ENCODE data around the gene CYP2J2. TPM values are rescaled to one million over a fixed set of nuclear protein-coding genes. Genes with fewer than 3 reads are reported as not detected.
"Not testable (repeated sequence)": the region's sequence is repeated elsewhere in the genome, so short reads cannot be mapped to it uniquely, and the experiment has no call there.

CYP2J2 gene
- total RNA-seq, 1 experiment from 2014 or later, result not detected

DNA sequence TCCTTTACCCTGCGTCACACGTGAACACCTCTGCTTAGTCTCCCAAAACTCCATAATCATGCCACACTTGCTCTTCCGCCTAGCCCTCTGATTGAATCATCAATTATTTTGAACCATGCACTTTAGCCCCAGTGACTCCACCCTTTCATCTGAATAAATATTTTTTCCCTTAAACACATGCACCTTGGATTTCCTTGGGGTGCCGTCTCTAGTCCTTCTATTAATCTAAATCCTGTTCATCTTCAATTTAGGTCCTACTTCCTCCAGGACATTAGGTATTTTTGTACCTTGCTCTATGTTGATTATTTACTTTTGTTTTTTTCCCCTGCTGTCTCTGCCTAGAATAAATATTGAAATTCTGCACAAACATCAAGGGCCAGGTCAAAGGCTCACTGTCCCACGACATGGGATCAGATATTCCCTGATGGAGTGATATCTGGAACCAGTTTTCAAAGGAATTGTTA lies 9.8 kb upstream of the CYP2J2 start:
- no peak for DNase-seq
- H3K27me3 ChIP-seq, result peaks cover 3% of the 10 kb centered on the region
- no peak overlapping the region for H3K4me3 ChIP-seq
- no peaks in the 10 kb centered on the region for H3K9me3 ChIP-seq
- H3K36me3 ChIP-seq, result no peaks in the 10 kb centered on the region

DNA sequence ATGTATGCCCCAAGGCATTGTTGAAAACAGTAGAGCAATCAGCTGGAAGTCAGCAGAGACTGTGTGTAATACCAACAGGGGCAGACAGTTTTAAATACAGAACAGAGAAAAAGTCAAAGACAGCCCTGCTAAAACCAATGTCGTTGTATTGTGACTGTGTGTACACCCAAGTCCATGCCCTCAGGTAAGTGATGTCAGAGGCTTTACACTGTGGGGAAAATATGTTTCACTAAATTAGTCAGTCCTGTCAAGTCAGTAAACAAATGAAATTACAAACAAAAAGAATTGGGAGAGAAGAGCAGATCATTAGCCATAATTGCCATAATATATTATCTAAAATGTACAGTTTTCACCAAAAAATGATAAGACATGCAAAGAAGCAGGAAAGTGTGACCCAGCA lies 2.4 kb upstream of the CYP2J2 start:
- Histone ChIP-seq H3K4me3 (no peak overlapping the region), H3K36me3 (no peaks in the 10 kb centered on the region), H3K9me3 (peaks cover 12% of the 10 kb centered on the region), H3K27me3 (peaks cover 19% of the 10 kb centered on the region)
- DNase-seq, result no peak

DNA sequence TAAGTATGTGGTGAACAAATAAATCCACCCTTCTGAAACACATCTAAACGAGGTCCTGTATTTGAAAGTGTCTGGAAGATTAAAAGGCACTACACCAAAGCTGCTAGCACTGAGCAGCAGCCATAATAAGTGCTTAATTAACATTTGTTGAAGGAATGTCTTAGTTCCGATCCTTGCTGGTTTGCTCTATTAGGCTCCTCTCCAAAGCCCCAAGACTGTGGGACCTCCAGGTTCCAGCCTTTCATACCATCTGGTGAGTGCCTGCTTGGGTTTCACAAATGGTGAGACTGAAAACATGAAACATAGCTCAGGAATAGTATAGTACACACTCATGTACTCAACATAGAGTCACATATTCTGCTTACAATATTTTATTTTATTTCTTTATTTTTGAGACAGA lies 640 bp upstream of the CYP2J2 start:
- Histone ChIP-seq H3K36me3 (no peaks in the 10 kb centered on the region), H3K9me3 (peaks cover 12% of the 10 kb centered on the region), H3K27me3 (peaks cover 19% of the 10 kb centered on the region)

DNA sequence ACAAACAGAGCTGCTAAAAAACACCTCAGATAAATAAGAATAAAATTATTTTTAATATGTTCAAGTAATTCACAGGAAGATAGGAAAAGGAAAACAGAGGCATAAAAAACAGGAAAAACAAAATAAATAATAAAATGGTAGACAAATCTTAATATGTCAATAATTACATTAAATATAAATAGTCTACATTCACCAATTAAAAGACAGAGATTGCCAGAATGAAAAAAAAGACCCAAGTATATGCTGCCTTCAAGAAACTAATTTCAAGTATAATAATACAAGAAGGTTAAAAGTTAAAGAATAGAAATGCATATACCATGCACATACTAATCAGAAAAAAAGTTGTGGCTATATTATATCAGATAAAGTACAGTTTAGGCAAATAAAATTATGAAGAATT lies 1.9 kb downstream of the CYP2J2 start:
- no peak overlapping the region for H3K4me3 ChIP-seq
- H3K36me3 ChIP-seq, result no peaks in the 10 kb centered on the region
- no peak for DNase-seq
- H3K27me3 ChIP-seq, result peaks cover 11% of the 10 kb centered on the region; the same call in 1 of the 2 replicates
- peaks cover 12% of the 10 kb centered on the region for H3K9me3 ChIP-seq

More for the DNA sequence above, 640 bp upstream of the CYP2J2 start:
- DNase-seq, result no peak
- no peak overlapping the region for H3K4me3 ChIP-seq

DNA sequence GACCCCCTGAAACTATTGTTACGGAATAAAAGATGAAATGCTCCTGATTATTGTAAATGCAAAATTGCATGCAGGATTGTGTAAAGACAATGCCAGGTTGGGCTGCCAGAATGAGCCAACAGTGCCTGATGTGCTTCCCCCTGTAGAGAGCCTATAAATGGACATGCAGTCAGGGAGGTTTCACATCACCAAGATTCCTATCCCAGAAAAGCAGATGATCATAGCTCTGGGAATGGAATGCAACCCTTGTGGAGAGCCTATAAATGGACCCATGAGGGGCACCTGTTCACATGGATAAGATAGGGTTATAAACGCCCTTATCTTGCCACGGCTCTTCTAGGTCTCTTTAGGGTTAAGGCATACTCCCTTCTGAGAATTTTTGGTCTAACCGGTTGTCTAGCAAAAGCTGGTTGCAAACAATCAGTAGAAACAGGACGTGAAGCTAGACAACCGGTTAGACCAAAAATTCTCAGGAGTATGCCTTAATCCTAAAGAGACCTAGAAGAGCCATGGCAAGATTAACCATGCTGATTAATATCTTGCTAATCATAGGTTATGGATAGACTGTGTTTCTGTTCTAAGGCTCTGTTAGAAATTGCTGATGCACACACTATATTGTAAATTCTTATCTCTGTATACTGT lies 5.2 kb downstream of the CYP2J2 start:
- not testable (repeated sequence) for DNase-seq, H3K4me3 ChIP-seq, H3K27me3 ChIP-seq, H3K36me3 ChIP-seq
- H3K9me3 ChIP-seq, result peaks cover 12% of the 10 kb centered on the region

DNA sequence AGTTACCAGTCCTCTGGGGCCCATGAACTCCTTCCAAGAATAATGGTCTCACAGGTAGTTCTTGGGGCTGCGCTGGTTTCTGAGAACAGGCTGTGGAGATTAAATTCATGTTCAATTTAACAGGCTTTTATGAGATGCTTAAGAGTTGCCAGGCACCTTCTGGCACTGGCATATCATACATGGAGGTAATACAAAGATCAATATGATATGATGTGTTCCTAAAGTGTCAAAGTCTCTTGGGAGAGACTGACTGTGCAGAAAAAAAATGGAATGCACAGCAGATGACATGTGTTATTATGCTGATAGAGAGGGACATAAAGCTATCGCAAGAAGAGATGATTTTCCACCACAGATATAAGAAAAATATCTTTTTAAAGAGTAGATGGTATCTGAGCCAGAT lies 6.8 kb downstream of the CYP2J2 start:
- no peaks in the 10 kb centered on the region for H3K36me3 ChIP-seq
- no peak overlapping the region for H3K4me3 ChIP-seq
- H3K27me3 ChIP-seq, result no peaks in the 10 kb centered on the region
- peaks cover 8% of the 10 kb centered on the region for H3K9me3 ChIP-seq
- no peak for DNase-seq

DNA sequence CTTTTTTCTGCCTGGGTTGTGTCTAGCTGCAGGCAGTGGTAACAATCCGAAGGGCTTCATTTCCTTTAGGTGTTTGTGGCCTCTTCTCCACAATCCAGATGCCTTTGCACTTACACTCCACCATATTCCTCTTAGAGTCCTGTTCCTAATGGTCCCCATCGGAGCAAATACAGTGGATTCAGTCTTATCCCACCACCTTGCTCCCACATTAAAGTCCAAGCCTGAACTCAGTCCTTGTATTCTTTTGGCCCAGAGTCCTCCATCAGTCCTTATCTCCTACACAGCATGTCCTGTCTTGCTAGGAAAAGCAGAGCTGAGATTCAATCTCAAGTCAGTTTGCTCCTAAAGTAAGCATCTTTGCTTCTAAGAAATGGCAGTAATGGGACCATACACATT lies 8.8 kb downstream of the CYP2J2 start:
- no peak overlapping the region for H3K4me3 ChIP-seq
- H3K36me3 ChIP-seq, result no peaks in the 10 kb centered on the region
- H3K27me3 ChIP-seq, result no peaks in the 10 kb centered on the region

DNA sequence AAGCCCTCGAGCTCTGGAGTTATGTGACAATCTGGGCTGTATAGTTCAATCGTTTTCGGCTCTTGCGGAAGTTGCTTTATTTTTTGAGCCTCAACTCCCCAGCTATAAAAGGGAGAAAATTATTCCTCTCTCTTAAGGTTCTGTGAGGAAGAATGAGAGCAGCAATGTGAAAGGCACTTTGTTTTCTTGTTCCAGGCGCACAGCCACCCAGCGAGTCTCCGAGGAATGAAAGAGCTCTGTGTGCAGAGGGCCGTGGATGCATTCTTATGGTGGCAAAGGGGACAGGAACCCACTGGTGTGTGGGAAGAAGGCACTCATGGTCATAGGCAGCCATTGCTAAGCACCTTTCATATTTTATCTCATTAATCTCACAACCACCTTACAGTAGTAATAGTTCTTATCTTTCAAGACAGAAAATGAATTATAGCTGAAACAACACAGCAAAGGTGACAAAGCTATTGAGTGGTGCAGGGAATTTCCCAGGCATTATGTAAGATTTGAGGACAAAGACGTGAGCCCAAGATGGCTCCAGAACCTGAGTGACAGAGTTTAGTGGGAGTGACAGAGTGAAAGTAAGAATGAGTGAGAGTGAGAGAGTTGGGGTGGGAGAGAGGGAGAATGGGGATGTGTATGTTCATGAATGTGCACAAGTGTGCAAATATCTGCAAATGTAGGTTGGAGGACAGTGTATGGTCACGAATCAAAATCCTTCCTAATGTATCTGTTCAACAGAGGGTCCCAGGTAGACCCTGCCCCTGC lies 9.4 kb downstream of the CYP2J2 start:
- DNase-seq, result no peak
- H3K4me3 ChIP-seq, result no peak overlapping the region
- H3K9me3 ChIP-seq, result no peaks in the 10 kb centered on the region
- no peaks in the 10 kb centered on the region for H3K36me3 ChIP-seq
- H3K27me3 ChIP-seq, result no peaks in the 10 kb centered on the region

More for the DNA sequence above, 8.8 kb downstream of the CYP2J2 start:
- DNase-seq, result no peak
- H3K9me3 ChIP-seq, result no peaks in the 10 kb centered on the region

DNA sequence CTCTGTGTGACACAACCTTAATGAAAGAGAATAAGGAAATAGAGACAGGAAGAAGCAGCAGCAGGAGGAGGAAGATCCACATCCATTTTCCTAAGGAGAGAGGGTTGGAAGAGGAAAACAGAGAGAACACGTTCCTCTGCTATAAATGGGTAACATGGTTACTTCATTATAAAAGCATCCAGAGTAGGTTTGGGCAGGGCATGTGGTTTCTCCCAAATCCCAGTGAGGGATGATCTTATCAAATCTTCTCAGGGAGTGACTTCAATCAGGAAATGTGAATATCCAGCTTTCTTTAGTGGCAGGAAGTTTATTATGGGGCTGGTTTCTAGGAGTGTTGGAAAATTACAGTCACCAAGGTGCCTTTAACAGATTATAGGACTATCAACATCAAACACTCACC lies 11.1 kb downstream of the CYP2J2 start:
- no peak for DNase-seq
- H3K27me3 ChIP-seq, result no peaks in the 10 kb centered on the region; the same call in 1 of the 2 replicates
- H3K9me3 ChIP-seq, result no peaks in the 10 kb centered on the region

DNA sequence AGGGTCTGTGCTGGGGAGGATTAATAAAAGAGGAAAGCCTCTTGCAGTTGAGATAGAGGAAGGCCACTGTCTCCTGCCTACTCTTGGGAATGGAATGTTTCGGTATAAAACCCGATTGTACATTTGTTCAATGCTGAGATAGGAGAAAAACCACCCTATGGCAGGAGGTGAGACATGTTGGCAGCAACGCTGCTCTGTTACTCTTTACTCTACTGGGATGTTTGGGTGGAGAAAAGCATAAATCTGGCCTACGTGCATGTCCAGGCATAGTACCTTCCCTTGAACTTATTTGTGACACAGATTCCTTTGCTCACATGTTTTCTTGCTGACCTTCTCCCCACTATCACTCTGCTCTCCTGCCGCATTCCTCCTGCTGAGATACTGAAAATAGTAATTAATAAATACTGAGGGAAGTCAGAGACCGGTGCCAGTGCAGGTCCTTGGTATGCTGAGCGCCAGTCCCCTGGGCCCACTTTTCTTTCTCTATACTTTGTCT lies 11.7 kb downstream of the CYP2J2 start:
- not testable (repeated sequence) for H3K9me3 ChIP-seq, H3K36me3 ChIP-seq, H3K27me3 ChIP-seq, H3K4me3 ChIP-seq, DNase-seq

More for the DNA sequence above, 11.1 kb downstream of the CYP2J2 start:
- Histone ChIP-seq H3K36me3 (no peaks in the 10 kb centered on the region), H3K4me3 (no peak overlapping the region)

DNA sequence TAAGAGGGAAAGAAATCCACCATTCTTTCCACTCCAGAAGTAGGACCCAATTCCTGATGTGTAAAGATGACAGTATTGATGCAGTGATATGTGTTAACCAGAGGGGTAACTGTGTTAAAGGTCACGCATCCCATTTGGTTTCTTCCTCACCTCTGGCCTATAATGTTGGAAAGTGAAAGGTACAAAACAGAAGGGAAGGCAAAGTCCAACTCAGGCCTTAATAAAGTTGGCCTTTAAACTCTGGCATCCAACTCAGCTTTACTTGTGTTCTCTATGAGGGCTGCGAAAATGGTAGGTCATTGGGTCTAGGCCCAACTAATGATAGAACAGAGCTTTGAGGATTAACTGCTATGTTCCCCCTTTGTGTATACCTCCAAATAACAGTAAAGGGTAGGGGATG lies 17.9 kb downstream of the CYP2J2 start:
- H3K4me3 ChIP-seq, result no peak overlapping the region
- no peaks in the 10 kb centered on the region for H3K36me3 ChIP-seq
- no peak for DNase-seq
- H3K9me3 ChIP-seq, result no peaks in the 10 kb centered on the region
- H3K27me3 ChIP-seq, result peaks cover 2% of the 10 kb centered on the region; the same call in 1 of the 2 replicates

DNA sequence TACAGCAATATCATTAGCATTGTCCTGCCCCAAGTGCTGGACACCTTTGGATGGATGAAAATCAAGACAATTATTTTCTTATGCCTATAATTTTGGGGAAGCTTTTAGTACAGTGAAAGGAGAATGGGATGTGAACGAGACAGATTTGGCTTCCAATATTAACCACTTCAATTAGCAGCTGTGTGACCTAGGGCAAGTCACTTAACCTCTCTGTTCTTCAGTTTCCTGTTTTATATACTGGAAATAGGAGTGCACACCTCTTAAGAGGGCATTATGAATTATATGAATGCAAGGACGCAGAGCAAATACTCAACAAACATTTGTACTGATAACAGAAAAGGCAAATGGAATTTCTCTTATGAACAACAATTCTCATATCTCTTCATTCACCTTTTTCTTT lies 18.5 kb downstream of the CYP2J2 start:
- Histone ChIP-seq H3K27me3 (peaks cover 2% of the 10 kb centered on the region; the same call in 1 of the 2 replicates), H3K4me3 (no peak overlapping the region), H3K36me3 (no peaks in the 10 kb centered on the region), H3K9me3 (no peaks in the 10 kb centered on the region)
- no peak for DNase-seq

DNA sequence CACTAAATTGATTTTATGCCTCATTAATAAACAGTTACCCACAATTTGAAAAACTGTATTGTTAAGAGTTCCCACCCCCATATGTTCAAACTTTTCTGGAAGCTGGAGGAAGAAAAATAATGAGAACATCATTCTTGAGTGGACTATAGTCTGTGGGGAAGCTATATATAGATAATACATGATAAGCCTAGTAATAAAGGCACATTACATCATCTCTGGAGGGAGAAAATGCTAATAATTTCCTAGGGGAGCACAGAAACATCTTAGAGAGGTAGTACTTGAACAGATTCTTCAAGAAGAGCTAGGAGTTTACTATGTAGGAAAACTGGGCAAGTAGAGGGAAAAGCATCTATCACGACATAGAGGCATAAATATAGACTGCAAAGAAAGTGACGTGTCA lies 19.6 kb downstream of the CYP2J2 start:
- DNase-seq, result no peak

DNA sequence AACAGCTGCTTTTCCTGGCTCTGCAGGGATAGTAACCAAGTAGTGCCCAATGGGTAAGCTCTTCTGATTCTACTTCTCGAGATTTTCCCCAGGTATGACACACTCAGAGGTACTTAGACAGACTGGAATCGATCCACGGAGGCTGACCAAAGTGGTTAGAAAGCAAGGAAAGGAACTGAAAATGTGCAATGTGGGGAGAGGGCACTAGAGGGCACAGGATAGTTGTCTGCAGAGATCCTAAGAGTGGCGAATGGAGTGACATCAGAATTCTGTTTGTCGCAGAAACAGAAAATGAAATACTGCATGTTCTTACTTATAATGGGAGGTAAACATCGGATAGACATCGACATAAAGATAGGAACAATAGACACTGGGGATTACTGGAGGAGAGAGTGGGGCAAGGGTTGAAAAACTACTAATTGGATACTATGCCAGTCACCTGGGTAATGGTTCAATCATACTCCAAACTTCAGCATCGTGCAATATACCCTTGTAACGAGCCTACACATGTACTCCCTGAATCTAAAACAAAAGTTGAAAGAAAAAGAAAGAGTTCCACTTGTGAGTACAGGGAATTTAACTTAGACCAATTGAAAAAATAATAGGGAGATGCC lies 23.3 kb downstream of the CYP2J2 start:
- Histone ChIP-seq H3K4me3 (no peak overlapping the region), H3K9me3 (no peaks in the 10 kb centered on the region), H3K27me3 (0 out of 2 replicates have a peak, but pooled peaks cover 2% of the 10 kb centered on the region), H3K36me3 (no peaks in the 10 kb centered on the region)
- no peak for DNase-seq

More for the DNA sequence above, 19.6 kb downstream of the CYP2J2 start:
- H3K9me3 ChIP-seq, result no peaks in the 10 kb centered on the region
- peaks cover 2% of the 10 kb centered on the region; the same call in 1 of the 2 replicates for H3K27me3 ChIP-seq
- H3K36me3 ChIP-seq, result no peaks in the 10 kb centered on the region
- no peak overlapping the region for H3K4me3 ChIP-seq

DNA sequence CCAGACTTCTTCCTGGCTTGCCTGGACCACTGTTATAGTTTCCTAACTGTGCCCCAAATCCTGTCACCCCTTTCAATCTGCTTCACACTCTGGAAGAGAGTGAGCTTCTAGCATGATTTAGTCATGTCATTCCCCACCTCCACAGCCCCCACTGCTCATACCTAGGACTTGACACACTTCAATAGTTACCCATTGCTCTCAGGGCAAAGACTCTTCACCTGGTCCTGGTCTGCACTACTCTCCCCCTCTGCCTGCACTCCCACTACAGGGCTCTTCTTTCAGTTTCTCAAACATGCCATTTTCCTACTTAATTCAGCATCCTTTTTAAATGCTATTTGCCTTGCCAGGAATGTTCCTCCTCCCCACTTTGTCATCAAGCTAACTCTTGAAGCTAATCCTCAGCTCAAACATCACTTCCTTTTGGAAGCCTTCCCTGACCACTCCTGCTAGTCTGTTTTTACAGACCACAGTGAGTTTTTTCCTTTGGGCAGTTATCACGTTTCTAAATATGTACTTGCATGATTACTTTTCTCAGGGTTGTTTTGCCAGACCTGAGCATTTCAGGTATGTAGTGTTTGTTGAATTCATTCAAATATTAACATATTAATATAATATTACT lies 24.7 kb downstream of the CYP2J2 start:
- Histone ChIP-seq H3K4me3 (no peak overlapping the region), H3K36me3 (no peaks in the 10 kb centered on the region), H3K9me3 (no peaks in the 10 kb centered on the region), H3K27me3 (0 out of 2 replicates have a peak, but pooled peaks cover 2% of the 10 kb centered on the region)
- DNase-seq, result no peak

DNA sequence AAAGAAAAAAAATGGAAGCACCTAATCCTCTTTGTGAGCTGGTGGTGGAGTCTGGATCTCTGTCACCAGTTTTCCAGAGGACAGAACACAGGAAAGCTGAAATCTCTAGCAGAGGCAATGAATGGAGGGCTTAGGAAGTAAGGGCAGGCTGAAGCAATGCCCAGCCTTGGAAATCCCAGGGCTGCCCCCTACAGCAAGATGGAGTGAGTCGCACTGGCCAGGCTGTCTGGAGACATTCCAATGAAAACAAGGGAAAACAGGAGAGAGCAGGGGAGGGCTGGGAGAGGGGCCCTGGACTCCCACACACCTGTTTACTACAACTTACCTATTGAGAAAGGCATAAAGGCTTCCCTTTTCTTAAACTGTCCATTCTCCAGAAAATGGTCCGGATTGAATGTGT lies 25.9 kb downstream of the CYP2J2 start:
- Histone ChIP-seq H3K4me3 (no peak overlapping the region), H3K9me3 (no peaks in the 10 kb centered on the region), H3K36me3 (no peaks in the 10 kb centered on the region), H3K27me3 (0 out of 2 replicates have a peak, but pooled peaks cover 2% of the 10 kb centered on the region)
- peak; percentile 6 for DNase-seq

DNA sequence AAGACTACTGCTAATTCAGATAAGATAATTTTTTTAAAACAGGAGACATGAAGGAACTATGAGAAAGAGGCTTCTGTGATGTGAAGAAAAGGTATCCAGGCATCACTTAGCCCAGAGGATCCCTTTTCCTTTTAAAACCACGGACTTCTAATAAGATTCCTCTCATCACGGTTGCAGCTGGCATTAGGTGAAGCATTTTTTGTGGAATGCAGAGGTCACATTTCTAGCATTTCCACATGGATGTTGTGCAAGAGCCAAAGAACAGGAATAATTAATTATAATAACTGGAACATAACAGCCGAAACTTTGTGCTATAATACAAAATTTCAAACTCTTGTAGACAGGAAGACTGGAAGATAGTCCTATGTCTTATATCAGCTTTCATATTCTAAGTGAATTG lies 27.6 kb downstream of the CYP2J2 start:
- no peak for DNase-seq
- H3K9me3 ChIP-seq, result no peaks in the 10 kb centered on the region
- 0 out of 2 replicates have a peak, but pooled peaks cover 2% of the 10 kb centered on the region for H3K27me3 ChIP-seq
- no peaks in the 10 kb centered on the region for H3K36me3 ChIP-seq
- H3K4me3 ChIP-seq, result no peak overlapping the region
